ENCODE measurements around the gene SGCD.

SGCD gene

GRCh38 chr5:156684216-156684615 is 357.3 kb downstream of the SGCD start:
- H3K4me3 ChIP-seq (ENCODE audit: low read depth, low read length): no peak overlapping the region
- DNase-seq (ENCODE audit: low read depth, low spot score): no peak
- ChIA-PET CTCF (no interaction called here), POLR2A (no interaction called here)
- TF ChIP-seq, protein P1, sequence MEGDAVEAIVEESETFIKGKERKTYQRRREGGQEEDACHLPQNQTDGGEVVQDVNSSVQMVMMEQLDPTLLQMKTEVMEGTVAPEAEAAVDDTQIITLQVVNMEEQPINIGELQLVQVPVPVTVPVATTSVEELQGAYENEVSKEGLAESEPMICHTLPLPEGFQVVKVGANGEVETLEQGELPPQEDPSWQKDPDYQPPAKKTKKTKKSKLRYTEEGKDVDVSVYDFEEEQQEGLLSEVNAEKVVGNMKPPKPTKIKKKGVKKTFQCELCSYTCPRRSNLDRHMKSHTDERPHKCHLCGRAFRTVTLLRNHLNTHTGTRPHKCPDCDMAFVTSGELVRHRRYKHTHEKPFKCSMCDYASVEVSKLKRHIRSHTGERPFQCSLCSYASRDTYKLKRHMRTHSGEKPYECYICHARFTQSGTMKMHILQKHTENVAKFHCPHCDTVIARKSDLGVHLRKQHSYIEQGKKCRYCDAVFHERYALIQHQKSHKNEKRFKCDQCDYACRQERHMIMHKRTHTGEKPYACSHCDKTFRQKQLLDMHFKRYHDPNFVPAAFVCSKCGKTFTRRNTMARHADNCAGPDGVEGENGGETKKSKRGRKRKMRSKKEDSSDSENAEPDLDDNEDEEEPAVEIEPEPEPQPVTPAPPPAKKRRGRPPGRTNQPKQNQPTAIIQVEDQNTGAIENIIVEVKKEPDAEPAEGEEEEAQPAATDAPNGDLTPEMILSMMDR (IDR thresholded peaks at IDR 0.05; ENCODE audit: insufficient read depth, low read length, missing control alignments): no peak

- no peak overlapping the region for H3K4me3 ChIP-seq (ENCODE audit: low read depth, low read length)
- TF ChIP-seq, protein P1 (IDR thresholded peaks at IDR 0.05; ENCODE audit: insufficient read depth, low read length, missing control alignments): no peak
- DNase-seq (ENCODE audit: low read depth, low spot score): no peak
- POLR2A ChIA-PET: no interaction called here
- CTCF ChIA-PET: no interaction called here
Measured at GRCh38 chr5:156685481-156685880, 358.5 kb downstream of the SGCD start.

GRCh38 chr5:156686380-156686779 is 359.4 kb downstream of the SGCD start:
- TF ChIP-seq, protein P1 (IDR thresholded peaks at IDR 0.05; ENCODE audit: insufficient read depth, low read length, missing control alignments): no peak
- ChIA-PET POLR2A (no interaction called here), CTCF (interaction anchor here (1.3 kb wide), 1 partner anchor 12 kb away, joined by 3 read pairs; no protein-coding TSS in a partner anchor)
- H3K4me3 ChIP-seq (ENCODE audit: low read depth, low read length): no peak overlapping the region
- DNase-seq (ENCODE audit: low read depth, low spot score): no peak

- TF ChIP-seq, protein P1 (IDR thresholded peaks at IDR 0.05; ENCODE audit: insufficient read depth, low read length, missing control alignments): no peak
- DNase-seq (ENCODE audit: low read depth, low spot score): no peak
- ChIA-PET POLR2A (no interaction called here), CTCF (interaction anchor here (1.3 kb wide), 1 partner anchor 11 kb away, joined by 3 read pairs; no protein-coding TSS in a partner anchor)
- H3K4me3 ChIP-seq (ENCODE audit: low read depth, low read length): no peak overlapping the region
Measured at GRCh38 chr5:156686796-156687195, 359.8 kb downstream of the SGCD start.

GRCh38 chr5:156687514-156687913 is 360.6 kb downstream of the SGCD start:
- ChIA-PET POLR2A (no interaction called here), CTCF (no interaction called here)
- TF ChIP-seq, protein P1 (IDR thresholded peaks at IDR 0.05; ENCODE audit: insufficient read depth, low read length, missing control alignments): no peak
- H3K4me3 ChIP-seq (ENCODE audit: low read depth, low read length): no peak overlapping the region
- no peak for DNase-seq (ENCODE audit: low read depth, low spot score)

GRCh38 chr5:156691572-156691971 is 364.6 kb downstream of the SGCD start:
- TF ChIP-seq, protein P1 (IDR thresholded peaks at IDR 0.05; ENCODE audit: insufficient read depth, low read length, missing control alignments): no peak
- ChIA-PET POLR2A (no interaction called here), CTCF (no interaction called here)
- no peak for DNase-seq (ENCODE audit: low read depth, low spot score)
- H3K4me3 ChIP-seq (ENCODE audit: low read depth, low read length): no peak overlapping the region

All from AG04449 (cell line).